GM18499 (cell line): ENCODE results near the gene FRMD4A.
"Not testable (repeated sequence)": the region's sequence is repeated elsewhere in the genome, so short reads cannot be mapped to it uniquely, and the experiment has no call there.

Source experiments
- ATAC-seq: cut with Tn5 transposase; IDR thresholded peaks from one replicate; pipeline ENCODE4 v1.9.1; 2021; ENCODE audit warnings: moderate number of reproducible peaks; ENCODE audit not compliant: insufficient read depth, unreplicated experiment

Gene FRMD4A

DNA sequence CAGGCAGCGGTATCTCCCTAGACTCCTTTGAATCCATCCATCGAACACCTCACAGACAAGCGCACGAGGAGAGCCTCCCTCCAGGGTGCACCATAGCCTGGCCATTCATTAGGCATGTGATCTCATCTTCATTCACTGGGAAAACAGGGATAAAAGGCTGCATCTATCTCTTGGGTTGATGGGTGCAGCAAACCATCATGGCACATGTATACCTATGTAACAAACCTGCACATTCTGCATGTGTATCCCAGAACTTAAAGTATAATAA lies 552.1 kb downstream of the FRMD4A start:
- not testable (repeated sequence) for ATAC-seq

DNA sequence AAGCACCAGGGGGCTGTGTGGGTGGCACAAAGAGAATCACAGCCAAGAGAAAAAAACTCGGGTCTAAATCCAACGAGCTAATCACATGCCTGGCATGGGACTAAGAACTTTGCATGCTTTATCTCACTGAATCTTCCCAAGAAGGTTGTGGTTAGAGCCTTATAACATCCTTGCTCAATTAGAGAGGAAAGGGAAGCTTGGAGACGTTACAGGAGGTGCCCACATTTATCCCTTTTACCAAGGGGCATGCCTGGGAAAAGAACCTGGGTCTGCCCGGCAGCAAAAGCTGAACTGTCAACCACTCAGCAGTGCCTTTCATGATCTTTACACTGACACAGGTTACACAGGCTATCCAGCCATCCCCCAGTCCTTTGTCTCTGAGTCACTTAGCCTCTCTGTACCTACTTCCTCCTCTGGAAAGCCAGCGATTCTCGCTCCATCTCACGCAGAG lies 553.8 kb downstream of the FRMD4A start:
- no peak for ATAC-seq

DNA sequence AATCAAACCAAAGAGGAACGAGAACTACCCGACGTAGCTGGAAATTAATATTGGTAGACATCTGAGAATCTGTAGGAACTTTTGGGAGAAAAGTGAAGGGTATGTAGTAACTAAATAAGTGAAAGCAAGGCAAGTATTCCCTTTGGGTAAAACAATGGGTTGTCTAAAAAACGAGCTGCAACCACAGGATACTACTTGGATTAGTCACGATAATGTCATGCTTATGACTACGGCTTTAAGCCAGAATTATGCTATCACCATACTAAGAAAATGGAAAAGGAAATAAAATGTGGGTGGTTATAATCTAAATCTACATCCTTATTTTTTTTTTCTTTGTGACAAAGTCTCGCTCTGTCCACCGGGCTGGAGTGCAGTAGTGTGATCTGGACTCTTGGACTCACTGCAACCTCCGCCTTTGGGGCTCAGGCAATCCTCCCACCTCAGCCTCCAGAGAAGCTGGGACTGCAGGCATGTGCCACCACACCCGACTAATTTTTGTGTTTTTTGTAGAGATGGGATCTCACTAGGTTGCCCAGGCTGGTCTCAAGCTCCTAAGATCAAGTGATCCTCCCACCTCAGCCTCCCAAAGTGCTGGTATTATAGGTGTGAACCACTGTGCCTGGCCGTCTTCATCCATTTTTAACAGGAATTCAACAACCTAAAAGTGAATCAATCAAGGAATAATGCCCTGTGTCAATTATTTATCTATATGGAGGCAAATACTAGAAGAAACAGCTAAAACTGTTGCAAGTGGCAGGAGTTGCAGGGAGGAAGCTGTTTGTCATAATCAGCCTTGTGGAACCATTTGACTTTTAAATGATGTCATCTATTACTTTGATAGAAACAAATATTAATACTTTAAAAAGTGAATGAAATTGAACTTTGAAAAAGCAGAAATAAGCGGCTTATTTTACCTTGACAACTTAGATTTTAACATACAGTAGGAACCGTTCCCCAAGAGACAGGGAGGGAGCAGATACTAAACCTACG lies 554.6 kb downstream of the FRMD4A start:
- no peak for ATAC-seq

DNA sequence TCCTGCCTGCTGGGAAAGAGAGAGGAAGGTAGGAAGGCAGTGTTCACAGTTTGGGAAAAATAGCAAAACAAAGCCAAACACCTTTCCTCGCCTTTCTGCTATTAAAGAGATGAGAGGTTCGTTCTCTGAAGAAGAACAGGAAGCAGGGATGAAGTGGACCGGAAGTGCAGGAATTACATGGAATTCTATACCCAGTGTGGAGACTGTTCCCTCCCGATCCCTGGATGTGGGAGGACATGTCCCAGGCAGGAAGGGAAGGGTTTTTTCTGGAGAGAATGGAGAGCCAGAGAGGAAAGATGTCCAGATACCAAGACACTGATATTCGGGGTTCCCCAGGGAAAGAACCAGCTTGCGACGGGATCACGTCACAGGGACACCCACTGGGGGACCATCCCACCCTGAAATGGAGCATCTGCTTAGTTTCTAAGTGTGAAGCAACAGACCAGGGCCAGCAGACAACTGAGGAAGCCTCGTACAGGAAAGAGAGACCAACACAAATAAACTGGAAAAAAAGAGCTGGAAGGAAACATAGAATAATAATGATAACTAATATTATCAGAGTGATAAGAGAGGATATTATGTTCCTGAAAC lies 556.3 kb downstream of the FRMD4A start:
- no peak for ATAC-seq

DNA sequence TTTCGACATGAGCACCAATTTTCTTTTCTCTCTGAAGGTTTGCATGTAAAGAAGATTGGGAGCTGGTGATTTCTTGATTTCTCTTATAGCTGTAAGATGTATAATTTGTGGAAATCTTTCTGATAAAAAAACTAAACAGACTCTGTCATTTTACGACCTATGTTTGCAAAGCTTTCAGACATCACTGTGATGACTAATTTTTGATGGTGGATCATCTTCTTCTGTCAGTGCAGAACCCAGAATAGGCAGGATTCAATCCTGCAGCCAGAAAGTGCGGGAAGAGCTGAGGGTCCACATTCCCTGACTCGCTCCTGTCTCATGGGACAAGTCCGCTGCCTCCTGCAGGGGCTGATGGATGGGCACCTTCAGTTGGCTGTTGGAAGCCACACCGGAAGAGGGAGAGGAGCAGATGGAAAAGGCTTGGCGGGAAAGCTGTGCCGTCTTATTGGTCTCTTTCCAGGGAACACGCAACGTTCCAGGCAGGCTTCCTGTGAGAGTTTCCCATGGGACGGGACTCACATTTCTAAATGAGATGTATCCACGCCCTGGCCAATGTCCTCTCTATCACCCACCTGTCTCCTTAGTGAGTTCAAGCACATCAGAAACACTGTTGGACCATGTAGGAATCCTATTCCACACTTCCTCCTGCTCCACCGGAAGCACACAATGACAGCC lies 557.1 kb downstream of the FRMD4A start:
- ATAC-seq: no peak

DNA sequence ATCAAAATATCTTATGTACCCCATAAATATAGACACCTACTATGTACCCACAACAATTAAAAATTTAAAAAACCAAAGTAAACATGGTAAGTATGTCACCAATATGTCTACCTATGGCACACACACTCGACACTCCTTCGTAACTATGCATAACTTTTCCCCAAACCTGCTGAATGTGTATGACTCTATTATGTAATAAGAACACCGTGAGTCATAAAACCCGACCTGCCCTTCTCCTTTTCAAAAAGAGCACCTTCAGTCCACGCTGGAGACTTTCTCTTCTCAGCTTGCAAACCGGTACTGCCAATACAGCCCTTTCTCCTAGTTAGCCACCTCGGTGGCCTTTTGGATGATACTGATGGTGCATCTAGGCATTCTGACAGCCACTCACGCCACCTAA lies 557.7 kb downstream of the FRMD4A start:
- ATAC-seq: no peak

DNA sequence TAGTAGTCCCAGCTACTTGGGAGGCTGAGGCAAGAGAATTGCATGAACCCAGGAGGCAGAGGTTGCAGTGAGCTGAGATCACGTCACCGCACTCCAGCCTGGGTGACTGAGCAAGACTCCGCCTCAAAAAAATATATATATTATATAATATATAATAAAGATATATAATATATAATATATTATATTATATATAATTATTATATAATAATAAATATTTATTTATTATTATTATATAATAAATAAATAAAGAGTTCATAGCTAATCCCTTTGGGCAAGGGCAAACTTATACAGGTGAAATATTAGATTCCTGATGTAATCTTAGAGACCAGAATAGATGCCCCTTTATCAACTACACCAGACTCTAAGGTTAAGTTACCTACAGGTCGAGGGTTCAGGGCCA lies 558.7 kb downstream of the FRMD4A start:
- ATAC-seq: no peak

DNA sequence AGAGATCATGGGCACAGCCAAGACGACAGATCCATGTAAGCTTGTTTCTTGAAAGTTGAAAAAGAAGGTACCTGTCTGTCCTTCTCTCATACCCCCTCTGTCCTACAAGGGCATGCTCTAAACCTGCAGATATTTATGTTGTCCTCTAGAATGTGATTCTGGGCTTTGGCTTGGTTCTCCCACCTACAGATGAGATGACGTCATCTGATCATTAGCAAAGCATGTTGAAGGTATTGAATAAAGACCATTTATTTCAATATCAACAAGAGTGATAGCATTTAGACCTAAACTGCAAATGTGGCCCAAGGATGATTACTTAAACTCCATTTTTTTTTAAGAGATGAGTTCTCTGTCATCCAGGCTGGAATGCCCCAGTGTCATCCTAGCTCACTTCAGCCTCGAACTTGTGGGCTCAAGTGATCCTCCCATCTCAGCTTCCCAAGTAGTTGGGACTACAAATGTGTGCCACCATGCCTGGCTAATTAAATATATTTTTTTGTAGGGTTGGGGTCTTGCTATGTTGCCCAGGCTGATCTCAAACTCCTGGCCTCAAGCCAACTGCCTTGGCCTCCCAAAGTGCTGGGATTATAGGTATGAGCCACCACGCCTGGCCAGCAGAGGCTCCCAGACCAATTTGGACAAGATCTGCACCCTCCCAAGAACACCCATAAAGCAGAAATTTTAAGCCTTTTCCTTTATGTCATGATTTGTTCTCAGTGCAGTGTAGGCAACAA lies 559.8 kb downstream of the FRMD4A start:
- ATAC-seq: no peak

DNA sequence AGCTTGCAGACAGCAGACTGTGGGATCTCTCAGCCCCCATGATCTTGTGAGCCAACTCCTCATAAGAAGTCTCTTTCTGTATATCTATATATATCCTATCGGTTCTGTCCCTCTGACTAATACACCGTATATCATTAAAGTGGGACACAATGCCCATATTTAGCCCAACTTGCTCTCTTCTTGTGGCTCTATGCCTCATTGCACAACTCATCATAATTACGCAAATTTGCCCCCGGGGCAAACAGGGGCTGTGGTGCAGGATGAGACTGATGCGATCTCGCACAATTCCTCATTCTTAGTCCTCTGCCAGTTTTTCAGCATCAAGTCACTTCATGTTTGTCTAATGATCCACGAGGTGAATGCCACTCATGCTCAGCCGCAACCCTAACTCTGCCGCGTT lies 560.8 kb downstream of the FRMD4A start:
- ATAC-seq: no peak

DNA sequence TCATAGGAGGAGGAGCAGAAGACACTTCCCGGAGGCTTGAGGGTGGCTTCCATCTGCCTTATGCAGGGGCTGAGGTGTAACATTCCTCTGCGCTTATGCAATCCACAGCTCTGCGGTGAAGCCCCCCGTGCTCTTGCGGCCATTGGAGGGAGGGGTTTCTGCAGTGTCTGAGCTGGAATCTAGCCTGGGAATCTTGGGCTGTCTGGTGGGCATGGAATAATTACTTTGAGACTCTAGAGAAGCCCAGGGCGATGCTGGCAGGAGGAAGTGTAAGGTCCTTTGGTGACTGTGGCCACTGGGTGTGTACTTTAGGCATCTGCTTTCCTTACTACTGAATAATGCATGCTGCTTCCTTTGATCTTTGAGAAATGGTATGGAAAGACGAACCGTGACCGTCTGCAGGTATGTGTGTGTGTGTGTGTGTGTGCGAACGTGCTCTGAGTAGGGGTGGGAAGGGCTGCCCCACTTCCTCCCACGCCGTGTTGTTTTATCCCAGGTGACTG lies 563.0 kb downstream of the FRMD4A start:
- ATAC-seq: no peak

DNA sequence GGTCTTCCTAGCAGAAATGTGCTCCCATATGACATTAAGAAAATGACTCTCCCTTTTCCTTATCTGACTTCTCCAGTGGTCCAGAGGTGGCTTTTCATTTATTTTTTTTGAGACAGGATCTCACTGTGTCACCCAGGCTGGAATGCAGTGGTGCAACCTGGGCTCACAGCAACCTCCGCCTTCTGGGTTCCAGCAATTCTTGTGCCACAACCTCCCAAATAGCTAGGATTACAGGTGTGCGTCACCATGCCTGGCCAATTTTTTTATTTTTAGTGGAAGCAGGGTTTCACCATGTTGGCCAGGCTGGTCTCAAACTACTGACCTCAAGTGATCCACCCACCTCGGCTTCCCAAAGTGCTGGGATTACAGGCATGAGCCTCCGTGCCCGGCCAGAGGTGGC lies 563.6 kb downstream of the FRMD4A start:
- ATAC-seq: not testable (repeated sequence)

DNA sequence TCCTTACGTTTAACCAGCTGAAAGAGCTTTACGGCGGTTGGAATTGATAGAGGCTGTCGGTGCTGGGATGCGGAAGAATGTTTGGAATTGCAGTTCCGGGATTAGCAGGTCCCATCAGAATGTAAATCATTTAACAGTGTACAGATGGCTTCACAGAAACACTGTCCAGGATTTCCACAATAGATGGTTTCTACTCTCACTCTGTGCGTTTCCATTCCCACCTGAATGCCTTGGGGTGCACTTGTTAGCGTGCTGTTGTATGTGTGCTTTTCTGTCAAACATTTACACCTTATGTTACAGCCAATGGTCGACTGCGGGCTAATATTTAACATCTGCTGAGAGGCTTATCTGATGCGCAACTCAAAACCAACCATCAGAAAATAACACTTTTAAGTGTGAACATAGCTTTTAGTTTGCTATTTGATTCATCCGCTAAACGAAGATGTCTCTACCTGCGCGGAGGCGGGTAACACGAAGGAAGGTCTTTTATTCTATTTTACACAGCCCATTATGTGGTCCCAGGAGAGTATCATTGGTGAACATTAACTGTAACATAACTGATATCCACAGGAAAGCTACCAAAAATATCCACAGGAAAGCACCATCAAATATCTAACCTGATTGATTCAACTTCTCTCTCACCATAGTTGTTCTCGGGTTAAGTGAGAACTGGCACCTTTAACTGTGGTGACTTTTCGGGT lies 564.9 kb downstream of the FRMD4A start:
- ATAC-seq: no peak

DNA sequence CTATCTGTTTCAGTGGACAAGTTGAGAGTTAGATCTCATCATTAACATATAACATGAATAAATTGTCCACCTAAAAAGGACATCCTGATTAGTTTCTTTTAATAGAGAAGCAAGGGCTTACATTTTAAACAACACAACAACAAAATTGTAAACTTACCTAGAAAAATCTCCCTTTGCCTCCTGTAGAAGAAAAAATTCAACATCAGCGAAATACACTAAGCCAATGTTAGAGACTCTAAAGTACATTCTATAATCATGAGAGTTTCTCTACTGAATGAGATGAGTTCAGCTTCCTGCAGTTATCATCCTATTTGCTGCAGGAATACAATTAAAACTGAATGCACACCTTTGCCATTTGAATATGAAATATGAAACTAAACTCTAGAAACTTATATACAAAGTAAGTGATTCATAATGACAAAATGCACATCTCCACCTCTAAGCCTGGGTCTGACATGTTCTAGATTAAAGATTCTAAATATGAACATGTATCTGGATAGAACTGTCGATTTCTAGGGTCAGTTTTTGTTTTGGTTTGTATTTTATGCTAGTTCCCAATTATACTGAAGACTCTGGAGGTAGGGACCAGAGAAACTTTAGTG lies 569.1 kb downstream of the FRMD4A start:
- no peak for ATAC-seq

DNA sequence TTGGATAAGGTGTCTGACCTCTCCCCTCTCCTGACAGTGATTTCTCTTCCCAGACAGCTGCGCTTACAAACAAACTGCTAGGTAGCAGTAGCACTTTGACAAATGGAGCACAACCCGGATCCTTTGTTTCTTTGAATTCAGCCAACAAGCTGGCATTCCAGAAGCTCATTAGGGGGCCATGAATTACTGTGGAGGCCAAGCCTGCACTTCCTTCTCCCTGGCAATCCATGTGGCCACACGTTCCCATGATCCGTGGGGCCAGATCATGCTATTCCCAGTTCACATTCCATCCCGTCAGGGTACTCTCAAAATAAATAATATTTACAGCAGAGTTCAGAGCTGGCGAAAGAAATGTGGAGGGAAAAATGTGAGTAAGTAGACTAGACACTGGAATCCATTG lies 571.6 kb downstream of the FRMD4A start:
- no peak for ATAC-seq

DNA sequence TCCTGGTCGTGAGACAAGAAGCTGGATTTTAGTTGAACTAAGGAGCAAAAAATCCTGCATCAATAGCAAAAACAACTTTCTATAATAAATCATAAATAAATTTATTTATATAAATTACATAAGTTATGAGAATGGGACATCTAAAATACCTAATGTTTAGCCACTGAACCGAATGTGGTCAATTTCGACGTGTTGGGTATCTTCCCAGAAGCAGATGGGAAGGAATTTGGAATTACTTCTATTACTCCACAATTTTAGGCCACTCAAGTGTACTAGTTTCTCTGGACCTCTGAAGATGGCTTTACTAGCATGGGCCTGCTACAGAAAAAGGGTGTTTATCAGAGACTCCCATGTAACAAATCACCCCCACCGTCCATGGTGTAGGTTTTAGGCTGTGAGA lies 572.0 kb downstream of the FRMD4A start:
- no peak for ATAC-seq

DNA sequence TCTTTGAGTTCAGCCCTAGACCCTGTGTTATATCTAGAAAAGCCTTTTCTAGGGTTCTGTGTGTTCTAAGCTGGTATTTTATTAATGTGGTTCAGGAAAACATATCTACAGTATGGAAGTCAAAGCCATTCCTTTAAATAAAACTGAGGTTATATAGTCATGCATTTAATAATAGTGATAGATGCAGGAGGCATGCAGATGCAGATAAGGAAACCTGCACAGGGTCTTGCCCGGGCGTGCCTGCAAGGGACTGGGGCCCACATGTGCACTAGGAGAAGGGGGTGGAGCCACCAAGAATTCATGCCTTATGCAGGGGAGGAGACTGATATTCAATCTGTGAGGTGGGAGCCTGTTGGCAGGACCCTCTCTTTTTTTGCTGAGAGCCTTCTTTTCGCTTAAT lies 572.4 kb downstream of the FRMD4A start:
- ATAC-seq: no peak

DNA sequence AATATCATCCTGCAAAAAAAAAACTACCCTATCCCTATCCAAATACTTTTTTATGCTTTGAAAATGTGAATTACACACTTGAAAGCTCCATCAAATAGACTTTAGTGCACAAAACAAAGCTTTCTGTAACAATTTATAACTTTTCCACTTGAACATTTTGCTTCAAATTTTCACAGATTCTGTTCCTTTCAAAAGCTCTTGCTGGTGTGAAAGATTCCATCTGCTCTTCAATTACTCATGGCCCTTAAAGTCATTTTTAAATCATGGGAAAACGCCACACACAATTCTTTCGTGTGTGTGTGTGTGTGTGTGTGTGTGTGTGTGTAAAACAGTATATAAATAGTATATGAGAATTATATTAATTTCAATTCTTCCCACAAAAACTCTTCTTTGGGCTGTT lies 576.4 kb downstream of the FRMD4A start:
- no peak for ATAC-seq

DNA sequence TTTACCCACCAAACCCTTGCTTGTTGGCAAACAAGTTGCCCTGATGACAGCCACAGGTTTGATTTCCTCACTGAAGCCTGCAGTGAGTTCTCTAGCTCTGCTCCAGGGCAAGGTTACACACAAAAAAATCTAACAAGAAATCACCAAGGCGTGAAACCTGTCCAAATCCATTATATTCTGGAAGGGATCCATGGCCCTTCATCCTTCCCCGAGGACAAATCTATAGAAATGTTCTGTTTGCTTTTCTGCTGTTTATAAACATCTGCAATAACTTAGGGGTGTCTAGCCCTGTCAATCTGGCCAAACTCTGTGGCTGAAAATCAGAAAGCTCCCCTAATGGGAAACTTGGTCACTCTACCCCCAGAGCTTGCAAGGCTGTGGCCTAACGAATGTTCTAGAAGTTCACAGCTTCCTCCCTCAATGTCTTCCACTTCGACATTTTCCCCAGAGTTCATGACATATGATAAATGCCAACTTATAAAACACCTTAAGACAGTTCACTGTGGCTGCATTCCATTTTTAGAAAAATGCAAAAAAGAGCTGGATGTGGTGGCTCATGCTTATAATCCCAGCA lies 579.4 kb downstream of the FRMD4A start:
- ATAC-seq: no peak
